Loucy (cell line): ENCODE data around the gene CAPSL.

Experiments
- CTCF ChIP-seq: fragments of 200-600 bp; sonication (generic); conservative IDR thresholded peaks from 2 replicates; pipeline ENCODE4 v1.5.1; 2014; ENCODE audit warnings: mild to moderate bottlenecking, antibody characterized with exemption, low read length
- EZH2phosphoT487 ChIP-seq: fragments of 200-600 bp; IDR thresholded peaks from 2 replicates; pipeline ENCODE4 v1.6.1; 2018; ENCODE audit warnings: antibody characterized with exemption, mild to moderate bottlenecking, moderate library complexity, borderline replicate concordance

GRCh38 chr5:35880156-35880555 is 58.3 kb downstream of the CAPSL start:
- TF ChIP-seq CTCF, result no peak
- TF ChIP-seq EZH2phosphoT487, result no peak
